HG02981 (cell line): ENCODE measurements around the gene PPIH.
"Not testable (repeated sequence)": the region's sequence is repeated elsewhere in the genome, so short reads cannot be mapped to it uniquely, and the experiment has no call there.

Experiments
- ATAC-seq: cut with Tn5 transposase; IDR thresholded peaks from one replicate; pipeline ENCODE4 v1.9.1; 2021; ENCODE audit warnings: mild to moderate bottlenecking, moderate library complexity; ENCODE audit not compliant: unreplicated experiment

Gene PPIH

GRCh38 chr1:42681741-42682483, 23.7 kb downstream of the PPIH start, which contains the start of gene YBX1:
Gene YBX1, plus strand, starts transcription at chr1:42682418. Its CDS starts 148 bp downstream, at chr1:42682566.
- ATAC-seq: peak; percentile 87

DNA sequence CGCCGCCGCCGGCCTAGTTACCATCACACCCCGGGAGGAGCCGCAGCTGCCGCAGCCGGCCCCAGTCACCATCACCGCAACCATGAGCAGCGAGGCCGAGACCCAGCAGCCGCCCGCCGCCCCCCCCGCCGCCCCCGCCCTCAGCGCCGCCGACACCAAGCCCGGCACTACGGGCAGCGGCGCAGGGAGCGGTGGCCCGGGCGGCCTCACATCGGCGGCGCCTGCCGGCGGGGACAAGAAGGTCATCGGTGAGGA, 24.2 kb downstream of the PPIH start:
- ATAC-seq: peak; percentile 13

GRCh38 chr1:42682739-42683531, 24.7 kb downstream of the PPIH start:
- ATAC-seq: peak; percentile 35

DNA sequence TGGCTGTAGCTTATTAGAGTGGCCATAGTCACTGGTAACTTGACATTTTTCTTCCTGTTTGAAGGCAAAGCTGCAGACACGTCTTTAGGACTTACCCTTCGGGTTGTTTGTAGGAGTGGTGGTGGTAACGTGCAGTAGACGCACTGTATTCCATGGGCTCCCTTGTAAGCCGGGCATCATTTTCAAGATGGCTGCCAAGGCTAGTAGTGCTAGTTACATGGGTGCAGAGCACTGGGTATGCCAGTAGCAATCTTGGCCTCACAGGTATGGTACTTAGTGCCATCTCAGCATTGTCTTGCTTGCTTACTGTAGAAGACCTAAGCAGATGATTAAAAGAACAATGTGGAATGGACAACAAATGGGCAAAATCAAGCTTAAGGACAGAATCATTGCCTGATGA, 25.9 kb downstream of the PPIH start:
- ATAC-seq: no peak

- ATAC-seq: no peak
Measured at GRCh38 chr1:42686418-42686817, 28.2 kb downstream of the PPIH start.

DNA sequence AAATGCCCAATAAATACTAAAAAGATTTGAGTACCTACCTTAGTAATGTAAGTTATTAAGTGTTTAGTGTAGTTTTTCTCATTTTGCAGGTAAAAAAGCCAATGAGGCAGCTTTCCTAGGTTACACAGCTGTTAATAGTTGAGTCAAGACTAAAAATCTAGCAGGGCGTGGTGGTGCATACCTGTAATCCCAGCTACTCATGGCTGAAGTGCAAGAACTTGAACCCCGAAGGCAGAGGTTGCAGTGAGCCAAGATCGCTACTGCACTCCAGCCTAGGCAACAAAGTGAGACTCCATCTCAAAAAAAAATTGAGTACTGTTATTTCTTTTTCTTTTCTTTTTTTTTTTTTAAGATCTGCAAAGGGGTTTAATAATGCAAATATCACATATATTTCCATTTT, 31.7 kb downstream of the PPIH start:
- ATAC-seq: no peak

GRCh38 chr1:42690477-42691156, 32.4 kb downstream of the PPIH start:
- ATAC-seq: no peak

- no peak for ATAC-seq
Measured at GRCh38 chr1:42691157-42691498, 32.9 kb downstream of the PPIH start.

- no peak for ATAC-seq
Measured at GRCh38 chr1:42692461-42692860, 34.2 kb downstream of the PPIH start.

DNA sequence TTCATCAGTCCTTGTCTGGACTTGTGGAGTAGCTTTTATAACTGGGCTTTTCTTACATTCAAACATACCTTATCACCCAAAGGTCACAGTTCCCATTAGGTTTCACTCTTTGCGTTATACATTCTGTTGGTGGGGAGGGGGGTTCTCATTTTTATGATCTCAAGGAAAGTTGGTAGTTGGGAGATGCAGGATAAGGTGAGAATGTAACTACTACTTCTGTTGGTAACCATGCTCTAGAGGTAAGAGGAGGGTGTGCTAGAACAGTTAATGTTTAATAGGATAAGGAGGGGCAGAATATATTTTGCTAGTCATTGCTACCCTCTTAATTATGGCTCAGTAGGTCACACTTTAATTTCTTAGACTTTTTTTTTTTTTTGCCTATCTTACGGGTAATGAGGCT, 34.7 kb downstream of the PPIH start:
- ATAC-seq: no peak

DNA sequence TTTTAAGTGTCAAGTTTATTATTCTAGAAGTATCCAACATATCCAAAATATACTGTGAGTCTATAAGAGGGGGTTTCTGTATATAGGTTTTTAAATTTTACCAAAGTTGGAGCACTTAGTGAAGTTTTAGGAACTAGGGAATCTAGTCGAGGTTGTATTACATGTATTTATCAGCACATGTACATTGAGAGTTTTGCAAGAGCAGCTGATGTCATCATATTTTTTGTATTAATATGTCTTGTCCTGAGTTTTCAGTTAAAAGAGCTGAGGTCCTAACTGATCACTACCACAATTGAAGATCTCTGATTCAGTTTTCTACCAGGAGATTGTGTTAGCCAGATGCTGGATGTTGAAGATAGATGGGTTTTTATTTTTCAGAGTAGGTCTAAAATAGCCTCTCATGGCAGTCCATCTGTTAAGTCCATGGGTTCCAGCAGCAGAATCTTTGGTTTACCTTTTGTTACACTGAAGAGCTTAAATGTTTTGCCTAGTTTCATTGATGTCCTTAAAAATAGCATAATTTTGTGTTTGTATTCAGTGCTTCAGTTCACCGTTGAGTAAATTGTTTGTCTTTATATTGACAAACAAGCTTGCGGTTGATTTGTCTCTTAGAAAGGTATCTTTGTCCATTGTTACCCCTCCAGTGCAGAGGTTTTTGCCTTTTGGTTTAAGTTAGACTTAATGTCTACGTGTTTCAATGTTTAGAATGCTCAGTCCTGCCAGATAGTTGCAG, 40.0 kb downstream of the PPIH start:
- ATAC-seq: no peak

- ATAC-seq: no peak
Measured at GRCh38 chr1:42700006-42700405, 41.8 kb downstream of the PPIH start.

GRCh38 chr1:42703888-42704464, 45.8 kb downstream of the PPIH start:
- no peak for ATAC-seq

GRCh38 chr1:42712808-42713207, 54.6 kb downstream of the PPIH start:
- not testable (repeated sequence) for ATAC-seq

GRCh38 chr1:42713293-42713692, 55.1 kb downstream of the PPIH start:
- ATAC-seq: no peak

DNA sequence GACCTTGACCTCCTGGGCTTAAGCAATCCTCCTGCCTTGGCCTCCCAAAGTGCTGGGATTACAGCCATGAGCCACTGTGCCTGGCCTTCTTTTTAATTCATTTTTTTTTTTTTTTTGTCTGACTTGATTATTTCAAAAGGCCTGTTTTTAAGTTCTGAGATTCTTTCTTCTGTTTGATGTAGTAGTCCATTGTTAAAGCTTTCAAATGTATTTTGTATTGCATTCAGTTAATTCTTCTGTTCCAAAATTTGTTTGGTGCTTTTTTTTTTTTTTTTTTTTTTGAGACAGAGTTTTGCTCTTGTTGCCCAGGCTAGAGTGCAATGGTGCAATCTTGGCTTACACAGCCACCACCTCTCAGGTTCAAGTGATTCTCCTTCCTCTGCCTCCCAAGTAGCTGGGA, 56.2 kb downstream of the PPIH start:
- ATAC-seq: not testable (repeated sequence)

DNA sequence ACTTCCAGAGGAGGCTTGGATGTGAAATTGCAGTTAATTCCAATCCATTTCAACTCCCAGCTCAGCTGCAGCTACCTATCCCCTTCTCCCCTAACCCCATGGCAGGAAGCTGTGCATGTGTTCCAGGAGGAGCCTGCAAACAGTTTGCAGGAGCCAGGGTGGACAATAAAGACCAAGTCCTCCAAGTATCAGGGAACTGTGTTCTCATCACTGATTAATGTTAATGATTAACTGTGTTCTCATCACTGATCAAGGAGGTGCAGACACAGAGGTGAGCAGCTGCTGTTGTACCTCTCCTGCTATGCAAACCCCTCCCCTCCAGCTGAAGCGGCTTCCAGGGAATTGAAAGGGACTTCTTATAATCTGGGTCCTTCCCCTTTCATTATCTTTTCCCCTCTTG, 62.6 kb downstream of the PPIH start:
- ATAC-seq: no peak

- no peak for ATAC-seq
Measured at GRCh38 chr1:42721926-42722325, 63.7 kb downstream of the PPIH start.

- ATAC-seq: not testable (repeated sequence)
Measured at GRCh38 chr1:42722403-42722802, 64.2 kb downstream of the PPIH start.

- ATAC-seq: no peak
Measured at GRCh38 chr1:42723511-42723910, 65.3 kb downstream of the PPIH start.

DNA sequence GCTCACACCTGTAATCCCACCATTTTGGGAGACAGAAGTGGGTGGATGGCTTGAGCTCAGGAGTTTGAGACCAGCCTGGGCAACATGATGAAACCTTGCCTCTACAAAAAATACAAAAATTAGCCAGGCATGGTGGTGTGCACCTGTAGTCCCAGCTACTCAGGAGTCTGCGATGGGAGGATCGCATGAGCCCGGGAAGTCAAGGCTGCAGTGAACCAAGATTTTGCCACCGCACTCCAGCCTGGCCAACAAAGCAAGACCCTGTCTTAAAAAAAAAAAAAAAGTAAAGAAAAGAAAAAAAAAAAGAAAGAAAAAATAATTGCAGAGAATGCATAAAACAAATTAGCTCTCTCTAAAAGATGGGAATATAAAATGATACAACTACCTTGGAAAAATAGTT, 67.6 kb downstream of the PPIH start:
- ATAC-seq: not testable (repeated sequence)
